NCI-H1436 (cell line): ENCODE data around the gene MNS1.
"Not testable (repeated sequence)": the region's sequence is repeated elsewhere in the genome, so short reads cannot be mapped to it uniquely, and the experiment has no call there.

Experiments used
- DNase-seq: peaks from one replicate; lab custom pipeline; 2025; lab: John Stamatoyannopoulos, UW

MNS1 gene

DNA sequence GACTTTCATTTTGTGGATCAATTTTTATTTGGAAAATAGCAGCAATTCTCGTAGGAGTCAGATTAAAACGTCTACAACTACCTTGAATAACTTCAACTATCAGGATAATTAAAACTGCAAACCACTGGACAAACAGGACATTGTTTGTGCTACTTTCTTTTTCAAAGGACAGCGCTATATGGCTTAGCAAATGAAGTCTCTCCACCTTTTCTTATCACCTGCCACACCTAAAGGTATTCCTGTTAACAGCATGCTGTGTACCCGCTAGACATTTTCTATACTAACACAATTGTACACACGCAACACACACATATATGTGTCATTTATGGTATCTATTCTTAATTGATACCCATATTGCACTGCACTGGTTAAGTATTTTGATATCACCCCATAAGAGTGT is 19.2 kb downstream of the MNS1 start:
- no peak for DNase-seq

DNA sequence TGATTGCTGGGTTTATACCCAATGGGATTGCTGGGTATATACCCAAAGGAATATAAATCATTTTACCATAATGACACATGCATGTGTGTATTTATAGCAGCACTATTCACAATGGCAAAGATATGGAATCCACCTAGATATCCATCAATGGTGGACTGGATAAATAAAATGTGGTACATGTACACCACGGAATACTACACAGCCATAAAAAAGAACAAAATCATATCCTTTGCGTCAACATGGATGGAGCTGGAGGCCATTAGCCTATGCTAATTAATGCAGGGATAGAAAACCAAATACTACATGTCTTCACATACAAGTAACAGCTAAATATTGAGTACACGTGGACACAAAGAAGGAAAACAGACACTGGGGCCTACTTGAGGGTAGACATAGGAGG is 22.6 kb downstream of the MNS1 start:
- no peak for DNase-seq

DNA sequence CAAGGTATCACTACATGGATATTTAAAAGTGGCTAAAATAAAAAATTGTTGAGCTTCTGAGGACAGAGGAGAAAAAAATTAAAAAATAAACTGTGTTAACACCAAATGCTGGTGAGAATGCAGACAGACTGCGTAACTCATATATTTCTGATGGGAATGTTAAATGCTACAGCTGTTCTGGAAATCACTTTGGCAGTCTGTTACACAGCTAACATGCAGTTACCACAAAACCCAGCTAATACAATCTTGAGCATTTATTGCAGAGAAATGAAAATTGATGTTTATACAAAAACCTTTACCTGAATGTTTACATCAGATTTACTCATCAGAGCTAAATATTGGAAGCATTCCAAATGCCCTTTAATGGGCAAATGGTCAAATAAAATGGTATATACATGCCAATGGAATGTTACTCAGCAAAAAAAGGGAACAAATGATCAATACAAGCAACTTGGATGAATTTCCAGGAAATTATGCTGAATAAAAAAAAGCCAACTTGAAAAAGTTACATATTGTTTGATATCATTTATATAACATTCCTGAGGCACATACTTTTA is 24.6 kb downstream of the MNS1 start:
- DNase-seq: no peak

DNA sequence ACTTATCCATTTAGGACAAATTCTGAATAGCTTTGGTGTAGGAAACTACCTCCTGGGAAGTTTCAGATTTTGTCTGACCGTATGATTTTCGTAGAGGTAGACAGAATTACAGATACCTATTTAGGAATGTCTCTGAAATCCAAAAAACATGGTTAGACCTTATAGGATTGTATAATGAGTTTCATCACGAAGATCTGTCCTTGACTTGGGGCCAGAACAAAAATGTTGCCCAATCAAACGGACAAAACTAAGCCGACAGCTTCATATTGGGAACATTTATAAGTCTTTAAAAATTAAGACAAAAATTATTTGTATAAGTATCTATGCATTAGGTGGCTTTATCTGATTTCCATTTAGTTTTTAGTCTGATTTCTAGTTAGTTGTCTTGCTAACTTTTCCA is 32.6 kb downstream of the MNS1 start:
- no peak for DNase-seq

DNA sequence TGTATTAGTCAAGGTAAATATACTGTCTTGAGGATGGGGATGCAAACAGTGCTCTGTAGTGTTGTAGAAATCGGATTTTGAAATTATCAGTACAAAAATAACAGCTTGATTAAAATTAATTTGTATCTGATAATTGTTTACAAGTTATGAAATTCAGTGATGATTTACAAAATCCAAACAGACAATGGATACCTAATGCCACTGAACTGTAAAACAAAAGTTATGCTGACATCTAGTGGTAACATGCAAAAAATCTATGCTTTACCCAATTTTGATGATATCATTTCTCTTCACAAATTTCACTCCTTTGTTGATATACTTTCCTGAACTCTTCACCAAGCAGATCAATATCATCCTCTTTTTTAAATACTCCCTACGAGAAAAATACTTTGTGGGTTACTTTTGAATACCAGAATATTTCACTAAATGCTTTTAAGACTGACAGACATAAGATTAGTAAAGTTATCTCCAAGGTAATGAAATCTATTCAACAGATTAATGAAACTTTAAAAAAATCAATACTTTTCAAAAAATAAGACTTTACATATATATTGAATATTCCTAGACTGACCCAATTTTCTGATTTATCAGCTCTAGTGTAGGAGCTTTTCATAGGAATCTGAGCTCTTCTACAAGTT is 36.0 kb downstream of the MNS1 start:
- peak; percentile 3 for DNase-seq

DNA sequence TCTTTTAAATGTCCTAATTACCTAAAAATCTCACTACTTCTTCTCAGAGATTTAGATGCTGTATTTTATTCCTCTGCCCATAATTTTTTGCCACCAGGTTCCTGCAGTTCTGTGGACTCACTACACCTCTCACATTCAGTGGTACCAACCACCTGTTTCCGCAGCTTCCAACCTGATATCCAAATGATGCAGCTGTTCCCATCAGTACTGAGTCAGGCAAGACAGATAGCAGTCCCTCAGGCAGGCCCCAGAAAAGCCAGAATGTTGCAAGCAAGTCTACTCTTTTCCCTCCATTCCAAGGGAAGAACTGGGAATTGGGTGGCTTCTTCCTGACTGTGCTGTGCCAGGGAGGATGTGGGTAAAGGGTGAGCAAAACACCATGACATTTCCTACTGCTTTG is 39.0 kb downstream of the MNS1 start:
- no peak for DNase-seq

DNA sequence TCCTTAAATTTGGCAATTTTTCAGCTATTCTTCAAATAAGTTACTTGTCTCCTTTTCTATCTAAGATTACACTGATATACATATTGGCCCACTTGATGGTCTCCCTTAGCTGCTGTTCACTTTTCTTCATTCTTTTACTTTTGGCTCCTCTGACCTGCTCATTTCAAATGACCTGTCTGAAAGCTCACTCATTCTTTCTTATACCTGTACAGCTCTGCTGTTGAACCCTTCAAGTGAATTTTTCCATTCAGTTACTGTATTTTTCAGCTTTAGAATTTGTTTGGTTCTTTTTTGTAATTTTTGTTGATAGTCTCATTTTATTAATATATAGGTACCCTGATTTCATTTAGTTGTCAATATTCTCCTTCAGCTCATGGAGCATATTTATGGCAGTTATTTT is 39.7 kb downstream of the MNS1 start:
- no peak for DNase-seq

DNA sequence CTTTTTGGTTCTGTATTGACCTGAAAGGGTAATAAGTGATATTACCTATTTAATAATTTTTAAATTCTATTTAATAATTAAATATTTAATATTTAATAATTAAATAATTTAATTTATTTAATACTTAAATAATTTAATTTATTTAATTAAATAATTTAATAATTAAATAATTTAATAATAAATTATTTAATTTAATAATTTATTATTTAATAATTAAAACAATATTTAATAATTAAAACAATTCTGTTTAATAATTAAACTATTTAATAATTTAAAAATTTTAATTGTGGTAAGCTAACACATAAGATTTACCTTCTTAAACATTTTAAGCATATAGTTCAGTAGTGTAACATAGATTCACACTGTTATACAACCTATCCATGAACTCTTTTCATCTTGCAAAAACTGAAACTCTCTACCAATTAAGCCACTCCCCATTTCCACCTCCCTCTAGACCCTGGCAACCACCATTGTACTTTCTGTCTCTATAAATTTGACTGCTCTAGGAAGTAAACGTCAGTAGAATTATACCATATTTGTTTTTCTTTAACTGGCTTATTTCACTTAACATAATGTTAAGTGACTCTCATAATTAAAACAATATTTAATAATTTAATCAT is 51.7 kb downstream of the MNS1 start:
- not testable (repeated sequence) for DNase-seq

DNA sequence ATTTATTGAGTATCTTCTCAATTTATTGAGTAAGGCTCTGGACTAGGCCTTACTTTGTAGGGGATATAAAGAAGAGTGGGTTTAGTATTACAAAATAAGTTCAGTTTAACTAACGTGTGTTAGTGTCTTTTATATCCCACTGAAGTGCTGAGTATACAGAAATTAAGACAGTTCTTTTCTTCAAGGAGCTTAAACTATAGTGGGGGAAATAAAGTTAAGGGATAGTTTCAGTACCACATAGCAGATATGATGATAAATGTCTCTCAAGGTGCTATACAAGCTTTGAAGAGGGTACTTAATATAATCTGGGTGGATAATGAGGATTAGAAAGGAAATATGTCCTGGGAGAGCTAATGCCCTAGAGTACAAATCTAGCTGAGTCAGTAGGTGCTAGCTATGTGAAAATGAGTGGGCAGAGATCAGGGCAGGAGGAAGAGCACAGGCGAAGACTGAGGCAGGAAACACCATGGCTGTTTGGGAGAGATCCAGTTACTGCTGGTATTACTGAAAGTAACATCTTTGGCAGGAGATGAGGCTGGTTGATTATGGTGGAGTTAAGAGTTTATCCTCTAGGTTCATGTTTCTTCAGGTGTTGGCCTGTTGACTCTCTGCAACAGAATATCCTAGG is 53.7 kb downstream of the MNS1 start:
- DNase-seq: no peak

DNA sequence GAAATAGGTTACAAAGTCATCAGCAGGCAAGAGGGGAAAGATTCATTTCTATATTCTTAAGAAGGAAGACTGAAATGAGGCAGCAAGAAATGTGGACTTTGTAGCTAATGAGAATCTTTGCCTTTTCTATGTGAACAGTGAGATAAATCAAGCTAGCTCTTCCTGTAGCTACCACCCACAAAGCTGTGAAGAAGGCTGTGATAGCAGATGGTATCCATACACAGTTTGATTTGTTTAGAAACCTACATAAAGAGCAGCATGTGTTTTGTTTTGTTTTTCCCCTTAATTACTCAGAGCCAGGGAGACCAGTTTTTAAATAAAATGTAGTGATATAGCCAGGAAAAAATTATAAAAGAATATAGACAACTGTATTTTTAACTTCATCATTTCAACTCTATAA is 54.2 kb downstream of the MNS1 start:
- DNase-seq: no peak

DNA sequence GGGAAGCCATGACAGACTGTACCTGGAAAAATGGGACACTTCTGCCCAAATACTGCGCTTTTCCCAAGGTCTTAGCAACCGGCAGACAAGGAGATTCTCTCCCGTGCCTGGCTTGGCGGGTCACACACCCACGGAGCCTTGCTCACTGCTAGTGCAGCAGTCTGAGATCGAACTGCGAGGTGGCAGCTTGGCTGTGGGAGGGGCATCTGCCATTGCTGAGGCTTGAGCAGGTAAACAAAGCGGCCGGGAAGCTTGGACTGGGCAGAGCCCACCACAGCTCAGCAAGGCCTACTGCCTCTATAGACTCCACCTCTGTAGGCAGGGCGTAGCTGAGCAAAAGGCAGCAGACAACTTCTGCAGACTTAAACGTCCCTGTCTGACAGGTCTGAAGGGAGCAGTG is 65.7 kb downstream of the MNS1 start:
- DNase-seq: not testable (repeated sequence)

DNA sequence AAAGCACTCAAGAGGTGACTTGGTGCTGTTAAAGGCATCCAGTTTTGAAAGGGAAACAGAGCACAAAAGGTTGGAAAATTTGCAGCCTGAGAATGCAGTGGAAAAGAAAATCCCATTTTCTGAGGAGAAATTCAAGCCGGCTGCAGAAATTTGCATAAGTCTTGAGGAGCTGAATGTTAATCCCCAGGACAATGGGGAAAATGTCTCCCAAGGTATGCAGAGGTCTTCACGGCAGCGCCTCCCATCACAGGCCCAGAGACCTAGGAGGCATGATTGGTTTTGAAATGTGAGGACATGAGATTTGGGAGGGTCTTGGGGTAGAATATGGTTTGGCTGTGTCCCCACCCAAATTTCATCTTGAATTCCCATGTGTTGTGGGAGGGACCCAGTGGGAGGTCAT is 67.6 kb downstream of the MNS1 start:
- not testable (repeated sequence) for DNase-seq

DNA sequence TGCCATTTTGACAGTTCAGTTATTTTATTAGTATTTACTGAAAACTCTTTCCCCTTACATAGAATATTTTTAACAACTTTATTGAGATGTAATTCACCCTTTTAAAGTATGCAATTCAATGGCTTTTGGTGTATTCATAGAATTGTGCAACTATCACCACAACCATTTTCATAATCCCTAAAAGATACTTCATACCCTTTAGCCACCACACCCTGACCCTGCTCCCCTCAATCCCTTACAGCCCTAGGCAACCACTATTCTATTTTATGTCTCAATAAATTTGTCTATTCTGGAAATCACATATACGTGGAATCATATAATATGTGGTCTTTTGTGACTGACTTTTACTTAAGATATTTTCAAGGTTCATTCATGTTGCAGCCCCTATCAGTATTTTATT is 70.0 kb downstream of the MNS1 start:
- no peak for DNase-seq

DNA sequence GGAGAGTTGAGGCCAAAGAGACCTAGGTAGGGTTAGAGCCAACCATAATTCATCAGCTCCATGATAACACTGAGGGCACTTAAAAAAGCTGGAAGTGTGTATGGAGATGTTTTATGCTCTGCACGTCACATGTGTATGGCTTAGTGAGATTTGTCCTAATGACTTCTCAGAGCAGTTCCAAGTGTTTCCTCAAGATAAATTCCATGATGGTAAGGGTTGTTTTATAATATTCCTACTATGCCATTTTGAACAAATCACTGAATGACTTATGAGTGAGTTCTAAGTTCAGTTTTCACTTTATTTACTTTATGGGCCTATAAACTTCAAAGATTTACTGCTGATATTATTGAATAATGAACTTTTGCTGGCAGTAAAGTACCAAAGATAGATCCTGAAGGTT is 71.7 kb downstream of the MNS1 start:
- no peak for DNase-seq

DNA sequence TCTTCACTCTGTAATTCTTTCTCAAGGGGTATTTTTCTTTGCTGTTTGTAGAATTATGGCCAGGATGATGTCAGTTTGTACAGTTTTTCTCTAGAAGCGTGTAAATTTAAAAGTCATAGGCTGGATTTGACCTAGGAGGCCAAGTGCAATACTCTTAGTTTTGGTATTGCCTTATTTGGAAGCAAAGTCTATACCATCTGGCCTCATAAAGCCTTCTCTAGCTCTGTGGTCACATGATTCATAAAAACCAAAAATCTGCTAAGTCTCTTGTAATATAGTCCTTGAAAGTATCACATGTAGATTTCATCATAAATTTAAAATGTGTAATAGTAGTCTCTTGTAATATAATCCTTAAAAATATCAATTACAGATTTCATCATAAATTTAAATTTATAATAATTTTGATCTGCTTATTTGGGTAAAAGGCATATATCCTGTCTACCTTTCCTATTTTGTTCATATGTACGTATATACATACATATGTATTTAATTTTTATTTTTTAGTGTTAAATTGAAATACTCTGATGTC is 74.1 kb downstream of the MNS1 start:
- no peak for DNase-seq

DNA sequence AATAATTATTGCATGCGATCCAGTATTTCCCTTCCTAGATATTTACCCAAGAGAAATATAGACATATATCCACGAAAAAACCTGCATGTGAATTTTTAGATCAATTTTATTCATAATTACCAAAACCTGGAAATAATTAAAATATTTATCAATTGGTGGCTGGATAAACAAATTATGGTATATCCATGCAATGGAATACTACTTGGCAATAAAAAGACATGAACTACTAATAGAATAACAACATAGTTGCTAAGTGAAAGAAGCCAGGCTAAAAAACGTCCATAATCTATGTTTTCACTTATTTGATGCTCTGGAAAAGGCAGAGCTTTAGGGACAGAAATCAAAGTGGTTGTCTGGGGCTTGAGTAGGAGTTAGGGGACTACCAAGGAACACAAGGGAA is 79.0 kb downstream of the MNS1 start:
- DNase-seq: no peak

DNA sequence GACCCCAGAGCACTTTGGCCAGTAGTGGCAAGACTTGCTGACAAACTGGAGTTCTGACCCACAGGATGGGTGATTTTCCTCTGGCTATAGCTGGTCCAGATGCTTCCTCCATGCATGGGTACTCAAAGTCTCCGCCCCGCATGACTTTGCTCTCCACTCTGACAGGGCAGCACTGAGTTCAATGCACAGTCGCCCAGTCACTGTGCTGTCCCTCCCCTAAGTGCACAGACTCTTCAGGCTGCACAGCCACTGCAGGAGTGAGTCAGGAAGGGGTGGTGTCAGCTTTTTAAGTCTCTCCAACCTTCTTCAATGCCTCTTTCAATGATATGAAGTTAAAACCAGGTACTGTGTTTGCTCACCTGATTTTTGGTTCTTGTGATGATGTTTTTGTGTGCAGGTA is 81.9 kb downstream of the MNS1 start:
- DNase-seq: no peak
